HG03342 (cell line): ENCODE data around the gene CNPY1.
"Not testable (repeated sequence)": the region's sequence is repeated elsewhere in the genome, so short reads cannot be mapped to it uniquely, and the experiment has no call there.

Experiments
- ATAC-seq: cut with Tn5 transposase; IDR thresholded peaks from one replicate; pipeline ENCODE4 v1.9.1; 2021; ENCODE audit warnings: mild to moderate bottlenecking, moderate library complexity; ENCODE audit not compliant: unreplicated experiment

The CNPY1 gene

DNA sequence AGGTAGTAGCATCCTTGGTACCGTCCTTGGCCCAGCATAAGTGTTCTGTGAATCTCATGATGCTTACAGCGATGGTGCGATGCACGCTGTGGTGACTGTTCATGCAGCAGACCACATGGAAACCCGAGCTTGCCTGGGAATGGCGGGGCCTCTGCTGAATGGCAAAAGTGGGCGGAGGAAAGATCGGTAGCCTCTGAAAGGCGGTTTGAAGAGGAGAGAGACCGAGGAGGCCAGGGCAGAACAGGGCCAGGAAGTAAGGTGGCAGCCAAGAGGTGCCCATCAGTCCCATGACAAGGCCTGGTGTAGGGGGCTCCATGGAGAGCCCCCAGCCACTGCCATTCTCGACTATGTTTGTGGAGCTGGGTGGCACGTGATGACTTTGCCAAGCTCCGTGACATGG is 33.2 kb upstream of the CNPY1 start:
- ATAC-seq: no peak

DNA sequence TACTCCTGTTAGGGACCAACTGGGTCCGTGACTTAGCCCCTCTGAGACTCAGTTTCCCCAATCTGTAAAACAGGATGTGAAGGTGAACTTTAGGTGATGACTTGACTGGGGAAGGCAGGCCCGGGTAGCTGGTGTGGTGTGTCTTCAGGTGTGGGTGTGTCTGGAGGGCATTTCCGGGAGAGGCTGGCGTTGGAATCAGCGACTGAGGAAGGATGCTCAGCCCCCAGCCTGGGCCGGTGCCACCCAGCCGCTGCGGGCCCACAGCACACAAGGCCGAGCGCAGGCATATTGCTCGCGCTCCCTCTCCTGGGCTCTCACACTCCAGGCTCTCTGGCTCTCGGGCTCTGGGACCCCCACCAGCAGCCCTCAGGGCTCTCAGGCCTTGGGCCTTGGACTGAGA is 31.7 kb upstream of the CNPY1 start:
- no peak for ATAC-seq

DNA sequence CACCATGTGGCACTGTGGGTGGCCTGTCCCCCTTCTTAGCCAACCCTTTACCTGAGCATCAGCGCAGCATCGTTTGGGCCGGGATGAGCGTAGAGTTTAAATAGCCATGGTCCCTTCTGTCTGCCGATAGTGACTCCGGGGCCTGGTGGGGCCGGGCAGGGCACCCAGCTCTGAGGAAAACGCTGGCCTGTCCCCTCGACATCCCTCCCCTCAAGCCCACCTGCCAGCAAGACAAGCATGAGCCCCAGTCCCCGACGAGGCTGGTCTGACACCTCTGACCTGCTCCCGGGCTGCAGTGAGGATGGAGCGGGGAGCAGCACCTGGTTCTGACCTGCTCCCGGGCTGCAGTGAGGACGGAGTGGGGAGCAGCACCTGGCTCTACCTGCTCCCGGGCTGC is 31.1 kb upstream of the CNPY1 start:
- ATAC-seq: no peak

DNA sequence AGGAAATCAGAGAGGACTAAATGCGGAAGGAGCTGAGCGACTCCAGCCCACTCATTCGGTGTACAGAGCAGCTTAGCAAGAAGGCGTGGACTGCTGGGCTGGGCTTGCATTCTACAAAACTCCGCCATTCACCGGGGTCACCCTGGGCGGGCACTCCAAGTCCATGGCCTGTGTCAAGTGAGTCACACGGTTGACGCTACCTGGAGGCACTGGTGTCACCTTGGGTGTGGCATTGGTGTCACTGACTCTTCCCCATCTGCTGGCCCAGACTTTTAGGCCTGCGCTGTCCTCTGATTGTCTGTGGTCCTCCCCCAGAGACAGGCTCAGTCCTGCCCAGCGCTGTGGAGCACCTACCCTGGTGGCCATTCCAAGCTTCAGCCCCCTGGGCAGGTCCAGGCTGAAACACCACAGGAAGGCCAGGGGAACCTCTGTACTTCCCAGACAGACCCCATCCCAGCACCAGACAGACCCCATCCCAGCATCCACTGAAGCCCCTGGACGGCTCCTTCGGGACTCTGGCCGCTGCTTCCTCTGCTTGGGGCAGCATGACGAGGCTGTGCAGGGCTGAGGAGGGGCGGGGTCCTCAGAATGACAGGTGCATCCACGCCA is 30.6 kb upstream of the CNPY1 start:
- ATAC-seq: no peak

DNA sequence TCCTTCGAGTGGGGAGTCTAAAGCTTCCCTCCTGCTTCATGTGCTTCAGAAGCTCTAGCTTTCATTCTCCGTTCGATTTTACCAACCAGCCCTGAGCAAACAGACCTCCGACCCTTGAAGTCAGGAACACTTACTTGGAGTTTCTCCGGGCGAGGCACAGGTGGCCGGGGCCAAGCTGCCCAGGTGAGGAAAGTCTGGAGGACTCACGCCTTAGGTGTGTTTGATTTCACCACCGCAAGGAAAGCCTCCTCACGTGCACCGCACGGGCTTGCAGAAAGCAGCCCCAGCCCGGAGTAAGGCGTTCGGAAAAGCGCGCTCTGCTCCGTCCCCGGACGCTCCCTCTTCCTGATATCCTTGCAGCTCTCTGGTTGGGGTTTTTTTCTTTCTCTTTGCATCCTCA is 30.1 kb upstream of the CNPY1 start:
- no peak for ATAC-seq

DNA sequence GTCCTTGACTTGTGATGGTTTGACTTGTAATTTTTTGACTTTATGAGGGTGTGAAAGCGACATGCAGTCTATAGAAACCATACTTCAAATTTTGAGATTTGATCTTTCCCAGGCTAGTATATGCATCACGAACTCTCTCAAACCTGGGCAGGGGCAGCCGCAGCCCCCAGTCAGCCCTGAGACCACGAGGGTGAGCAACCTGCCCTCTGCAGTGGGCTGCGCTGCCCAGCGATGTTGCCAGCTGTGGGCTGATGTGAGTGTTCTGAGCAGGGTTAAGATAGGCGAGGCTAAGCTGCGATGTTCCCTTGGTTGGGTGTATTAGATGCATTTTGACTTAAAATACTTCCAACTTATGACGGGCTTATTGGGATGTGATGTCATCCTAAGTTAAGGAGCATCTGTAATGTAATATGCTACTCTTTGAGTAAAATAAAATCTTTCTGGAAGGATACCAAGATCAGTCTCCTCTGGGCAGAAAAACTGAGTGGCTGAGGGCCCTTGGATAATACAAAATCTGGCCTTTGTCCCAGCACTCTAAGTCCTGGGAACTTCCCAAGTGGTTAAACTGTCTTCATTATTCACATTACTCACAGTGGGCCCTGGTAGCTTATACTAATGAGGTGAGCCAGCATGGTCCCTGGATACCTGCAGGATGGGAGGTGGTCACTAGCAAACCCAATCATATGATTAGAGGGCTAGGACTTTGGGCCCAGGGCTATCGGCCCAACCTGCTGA is 28.4 kb upstream of the CNPY1 start:
- no peak for ATAC-seq

GRCh38 chr7:155571581-155572345 is 25.4 kb upstream of the CNPY1 start:
- ATAC-seq: no peak

DNA sequence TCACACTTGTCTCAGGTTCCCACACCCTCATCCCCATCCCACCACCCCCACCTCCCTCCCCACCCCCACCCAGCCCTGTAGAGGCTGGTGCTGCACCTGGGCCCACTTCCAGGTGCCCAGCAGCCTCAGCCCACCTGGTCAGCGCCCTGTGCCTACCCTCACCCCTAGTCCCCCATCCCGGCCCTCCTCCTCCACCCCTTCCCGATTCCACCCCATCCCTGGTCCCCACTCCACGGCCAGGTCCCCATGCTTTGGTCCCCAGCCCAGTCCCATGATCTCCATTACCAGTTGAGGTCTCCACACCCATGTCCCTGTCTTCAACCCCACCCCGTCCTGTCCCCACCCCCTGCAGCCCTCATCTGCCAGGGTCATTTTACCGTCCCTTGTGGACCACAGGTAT is 24.6 kb upstream of the CNPY1 start:
- no peak for ATAC-seq

GRCh38 chr7:155570171-155570958 is 24.0 kb upstream of the CNPY1 start:
- no peak for ATAC-seq

DNA sequence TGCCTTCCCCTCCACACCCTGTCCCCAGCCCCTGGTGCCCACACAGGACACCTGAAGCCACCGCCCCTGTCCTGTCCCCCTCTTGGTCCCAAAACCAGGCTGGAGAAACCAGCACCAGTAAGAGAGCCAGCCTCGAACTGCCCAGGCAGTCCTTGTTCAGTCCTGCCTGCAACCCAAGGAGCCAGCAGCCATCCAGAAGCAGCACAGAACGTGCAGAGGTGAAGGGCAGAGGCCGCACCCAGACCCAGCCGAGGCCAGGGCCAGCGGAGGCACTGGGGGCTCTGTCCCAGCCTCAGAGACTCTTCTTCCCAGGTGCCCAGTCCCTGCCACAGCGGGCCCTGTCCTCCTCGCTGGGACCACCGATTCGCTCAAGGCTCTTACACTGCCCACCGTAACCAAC is 23.3 kb upstream of the CNPY1 start:
- no peak for ATAC-seq

DNA sequence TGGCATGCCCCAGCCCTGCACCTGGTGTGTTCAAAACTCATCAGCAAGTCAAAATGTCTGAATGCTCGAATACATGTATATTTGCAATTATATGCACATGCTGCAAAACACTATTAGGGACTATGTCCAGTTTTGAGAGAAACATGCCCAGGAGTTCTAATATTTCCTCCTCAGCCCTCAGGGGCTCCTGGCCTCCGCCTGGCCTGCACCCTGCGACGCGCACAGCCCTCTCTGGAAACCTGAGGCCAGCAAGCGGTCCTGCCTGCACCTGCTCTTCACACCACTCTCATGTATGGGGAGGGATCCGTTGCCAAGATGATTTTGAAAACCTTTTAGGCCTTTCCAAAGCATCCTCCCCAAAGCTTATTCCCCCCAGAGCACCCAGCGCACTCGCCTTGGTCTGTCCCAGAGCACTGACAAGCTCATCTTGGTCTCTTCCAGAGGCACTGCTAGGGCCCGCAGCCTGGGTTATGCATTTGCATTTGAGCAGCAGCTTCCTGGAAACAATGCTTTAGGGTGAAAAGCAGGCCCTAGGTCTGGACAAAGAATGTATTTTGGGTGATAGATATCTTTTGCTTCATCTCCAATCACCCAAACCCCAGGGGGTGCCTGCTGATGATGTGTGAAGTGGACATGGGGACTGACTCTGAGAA is 22.6 kb upstream of the CNPY1 start:
- no peak for ATAC-seq

DNA sequence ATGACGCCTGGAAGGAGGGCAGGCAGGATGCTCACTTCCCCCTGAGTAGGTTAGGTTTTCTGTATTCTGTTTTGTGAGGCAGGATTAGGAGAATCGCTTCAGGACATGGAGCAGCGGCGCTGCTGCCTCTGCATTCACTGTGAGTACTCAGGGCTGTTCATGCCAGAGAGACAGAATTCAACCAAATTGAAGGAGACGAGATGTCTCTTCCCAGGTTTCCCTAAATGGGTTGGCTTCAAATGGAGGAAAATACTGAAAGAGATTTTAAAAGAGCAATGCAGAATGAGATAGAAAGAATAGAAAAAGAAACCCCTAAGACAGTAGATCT is 21.9 kb upstream of the CNPY1 start:
- ATAC-seq: no peak

GRCh38 chr7:155567646-155568332 is 21.4 kb upstream of the CNPY1 start:
- ATAC-seq: no peak

GRCh38 chr7:155566011-155566836 is 19.9 kb upstream of the CNPY1 start:
- no peak for ATAC-seq

GRCh38 chr7:155565596-155565995 is 19.2 kb upstream of the CNPY1 start:
- ATAC-seq: no peak

DNA sequence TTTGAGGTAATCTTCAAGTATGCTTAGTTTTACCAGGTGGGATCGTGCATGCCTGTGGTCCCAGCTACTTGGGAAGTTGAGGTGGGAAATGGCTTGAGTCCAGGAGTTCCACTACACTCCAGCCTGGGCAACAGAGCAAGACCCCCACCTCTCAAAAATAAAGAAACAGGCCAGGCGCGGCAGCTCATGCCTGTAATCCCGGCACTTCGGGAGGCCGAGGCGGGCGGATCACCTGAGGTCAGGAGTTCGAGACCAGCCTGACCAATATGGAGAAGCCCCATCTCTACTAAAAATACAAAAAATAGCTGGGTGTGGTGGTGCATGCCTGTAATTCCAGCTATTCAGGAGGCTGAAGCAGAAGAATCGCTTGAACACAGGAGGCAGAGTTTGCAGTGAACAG is 16.6 kb upstream of the CNPY1 start:
- not testable (repeated sequence) for ATAC-seq

GRCh38 chr7:155562106-155562505 is 15.7 kb upstream of the CNPY1 start:
- no peak for ATAC-seq

DNA sequence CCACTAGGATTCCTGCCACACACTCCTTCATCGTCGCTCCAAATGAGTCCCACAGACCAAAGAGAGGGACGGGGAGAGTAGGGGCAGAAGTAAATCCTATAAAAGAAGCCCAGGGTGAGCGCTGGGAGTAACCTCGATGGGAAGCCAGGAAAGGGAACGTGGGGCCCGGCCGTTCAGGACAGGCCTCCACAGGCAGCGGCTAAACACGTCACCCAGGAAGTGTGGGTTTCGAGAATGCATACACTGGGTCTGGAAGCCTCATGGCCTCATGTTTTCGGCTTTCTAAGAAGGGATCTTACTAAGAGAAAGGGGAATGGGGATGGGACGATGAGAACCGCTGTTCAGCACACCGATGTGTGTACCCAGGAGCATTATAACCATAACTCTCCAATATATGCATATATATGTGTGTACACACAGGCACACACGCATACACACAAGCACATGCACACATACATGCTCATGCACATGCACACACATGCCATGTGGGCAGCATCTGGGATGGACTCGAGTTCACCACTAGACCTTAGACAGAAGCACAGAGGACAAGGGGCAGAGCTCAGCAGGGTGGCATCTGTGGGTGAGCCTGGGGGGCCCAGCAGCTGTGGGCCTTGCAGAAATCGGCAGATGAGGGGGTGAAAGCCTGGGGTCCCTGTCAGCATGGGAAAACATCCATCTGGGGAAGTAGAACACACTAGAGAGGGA is 14.8 kb upstream of the CNPY1 start:
- ATAC-seq: no peak
